Breast epithelium (tissue), 3 donors: ENCODE measurements around the gene ZNF45.

Experiments
- POLR2A ChIP-seq: fragments of 450-650 bp; IDR thresholded peaks from one replicate; pipeline ENCODE4 v1.6.1; 2016; ENCODE audit warnings: antibody characterized with exemption, mild to moderate bottlenecking, moderate library complexity
- POLR2AphosphoS5 ChIP-seq, 3 donors: sonication (generic); formaldehyde crosslinking; IDR thresholded peaks; one replicate each; pipeline ENCODE4 v1.6.1; 2017; ENCODE audit warnings: antibody characterized with exemption in 3 of 3
- TF ChIP-seq, protein P1 (sequence below), 3 donors: fragments of 450-650 bp; IDR thresholded peaks; one replicate each; pipeline ENCODE4 v1.5.1; 2016 to 2017; ENCODE audit warnings: antibody characterized with exemption in 3 of 3, mild to moderate bottlenecking in 3 of 3, moderate library complexity in 3 of 3

DNA sequence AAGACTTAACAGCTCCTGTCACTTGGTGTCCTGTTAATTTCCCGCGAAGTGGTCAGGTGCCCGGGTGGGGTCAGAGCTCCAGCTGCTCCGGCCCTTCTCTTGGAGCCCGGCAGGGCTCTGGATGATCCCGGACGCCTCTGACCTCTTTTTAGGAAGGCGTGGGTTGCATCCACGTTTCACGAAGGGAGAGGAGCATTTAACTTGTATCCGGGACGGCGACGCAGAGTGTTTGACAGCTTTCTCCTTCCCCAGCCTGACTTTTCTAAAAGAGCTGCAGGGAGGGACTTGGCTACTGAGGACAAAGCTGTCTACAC is 49.6 kb upstream of the ZNF45 start:
- TF ChIP-seq, protein P1, sequence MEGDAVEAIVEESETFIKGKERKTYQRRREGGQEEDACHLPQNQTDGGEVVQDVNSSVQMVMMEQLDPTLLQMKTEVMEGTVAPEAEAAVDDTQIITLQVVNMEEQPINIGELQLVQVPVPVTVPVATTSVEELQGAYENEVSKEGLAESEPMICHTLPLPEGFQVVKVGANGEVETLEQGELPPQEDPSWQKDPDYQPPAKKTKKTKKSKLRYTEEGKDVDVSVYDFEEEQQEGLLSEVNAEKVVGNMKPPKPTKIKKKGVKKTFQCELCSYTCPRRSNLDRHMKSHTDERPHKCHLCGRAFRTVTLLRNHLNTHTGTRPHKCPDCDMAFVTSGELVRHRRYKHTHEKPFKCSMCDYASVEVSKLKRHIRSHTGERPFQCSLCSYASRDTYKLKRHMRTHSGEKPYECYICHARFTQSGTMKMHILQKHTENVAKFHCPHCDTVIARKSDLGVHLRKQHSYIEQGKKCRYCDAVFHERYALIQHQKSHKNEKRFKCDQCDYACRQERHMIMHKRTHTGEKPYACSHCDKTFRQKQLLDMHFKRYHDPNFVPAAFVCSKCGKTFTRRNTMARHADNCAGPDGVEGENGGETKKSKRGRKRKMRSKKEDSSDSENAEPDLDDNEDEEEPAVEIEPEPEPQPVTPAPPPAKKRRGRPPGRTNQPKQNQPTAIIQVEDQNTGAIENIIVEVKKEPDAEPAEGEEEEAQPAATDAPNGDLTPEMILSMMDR (IDR thresholded peaks at IDR 0.05): no peak
- TF ChIP-seq POLR2AphosphoS5 (IDR thresholded peaks at IDR 0.05): no peak
- no peak for TF ChIP-seq POLR2A
